Measurements from ENCODE around the gene SPOCK2. TPM values are rescaled to one million over a fixed set of nuclear protein-coding genes. Genes with fewer than 3 reads are reported as not detected.
A peak's percentile ranks its signal among the peaks of the same experiment; 100 is the strongest.

Gene SPOCK2
- total RNA-seq, 1 experiment from 2014 or later, result 4.8 TPM

- no peak for TF ChIP-seq SIN3A (IDR thresholded peaks at IDR 0.05; ENCODE audit: borderline replicate concordance, insufficient read depth, low read depth, low read length)
- TF ChIP-seq POLR2AphosphoS5 (IDR thresholded peaks at IDR 0.05; ENCODE audit: low read depth, low read length), result no peak
- TF ChIP-seq REST (IDR thresholded peaks at IDR 0.05; ENCODE audit: insufficient read depth in 1 of 2, low read depth in 2 of 2, low read length in 1 of 2), result no peak
- no peak for TF ChIP-seq TCF7L2 (IDR thresholded peaks at IDR 0.05; ENCODE audit: low read depth, low read length)
- no peak for TF ChIP-seq CTCF (IDR thresholded peaks at IDR 0.05)
- intact Hi-C loops (cut with micrococcal nuclease; ENCODE audit: unreplicated experiment) (no loop called here), in situ Hi-C loops (cut with HindIII; ENCODE audit: low pct_unique_long_range_greater_than_20kb, low sequenced_read_pairs) (no loop called here)
- Histone ChIP-seq H3K4me3 (ENCODE audit: low read depth in 2 of 2, low read length in 2 of 2) (no peak overlapping the region), H3K4me1 (ENCODE audit: control insufficient read depth, insufficient read depth, low read length) (peaks cover 31% of the 10 kb centered on the region), H3K27ac (ENCODE audit: low read length) (peak overlapping the region; percentile 48; the same call in 1 of the 2 replicates), H3K9me3 (ENCODE audit: control insufficient read depth, insufficient read depth, low read depth, low read length) (no peaks in the 10 kb centered on the region), H3K27me3 (ENCODE audit: control insufficient read depth, insufficient read depth, low read length) (no peaks in the 10 kb centered on the region), H3K36me3 (ENCODE audit: control insufficient read depth, insufficient read depth, low read length) (no peaks in the 10 kb centered on the region)
- DNase-seq (ENCODE audit: low read depth, low spot score) (no peak), ATAC-seq (no peak)
- CTCF ChIA-PET, result interaction anchor here (0.7 to 1.4 kb wide), 4 partner anchors 8 to 196 kb away, joined by 3 to 6 read pairs (median 5); no protein-coding TSS in a partner anchor
- BruUV-seq (replicated peaks), result no TSS peak
- POLR2A ChIA-PET, result interaction anchor here (0.6 to 0.8 kb wide), 2 partner anchors 217 to 589 kb away, joined by 3 to 6 read pairs; no protein-coding TSS in a partner anchor
Measured at GRCh38 chr10:72056932-72057751, 31.2 kb downstream of the SPOCK2 start.

GRCh38 chr10:72056113-72056512 lies 32.2 kb downstream of the SPOCK2 start:
- 0 out of 2 replicates have a peak overlapping the region, but pooled peaks have one; percentile 0 for H3K27ac ChIP-seq (ENCODE audit: low read length)
- DNase-seq (ENCODE audit: low read depth, low spot score) (no peak), ATAC-seq (no peak)
- H3K27me3 ChIP-seq (ENCODE audit: control insufficient read depth, insufficient read depth, low read length), result no peaks in the 10 kb centered on the region
- no peaks in the 10 kb centered on the region for H3K36me3 ChIP-seq (ENCODE audit: control insufficient read depth, insufficient read depth, low read length)
- CTCF ChIA-PET, result interaction anchor here (0.5 to 1.4 kb wide), 3 partner anchors 7 to 160 kb away, joined by 3 to 6 read pairs (median 4); no protein-coding TSS in a partner anchor
- H3K4me1 ChIP-seq (ENCODE audit: control insufficient read depth, insufficient read depth, low read length), result peaks cover 21% of the 10 kb centered on the region
- H3K4me3 ChIP-seq (ENCODE audit: low read depth in 2 of 2, low read length in 2 of 2), result no peak overlapping the region
- POLR2A ChIA-PET, result interaction anchor here (0.6 kb wide), 1 partner anchor 216 kb away, joined by 6 read pairs; no protein-coding TSS in a partner anchor
- in situ Hi-C loops (cut with HindIII; ENCODE audit: low pct_unique_long_range_greater_than_20kb, low sequenced_read_pairs), result no loop called here
- no peaks in the 10 kb centered on the region for H3K9me3 ChIP-seq (ENCODE audit: control insufficient read depth, insufficient read depth, low read depth, low read length)
- TF ChIP-seq TCF7L2 (IDR thresholded peaks at IDR 0.05; ENCODE audit: low read depth, low read length) (no peak), REST (IDR thresholded peaks at IDR 0.05; ENCODE audit: insufficient read depth in 1 of 2, low read depth in 2 of 2, low read length in 1 of 2) (no peak), CTCF (IDR thresholded peaks at IDR 0.05) (no peak)
- no TSS peak for BruUV-seq (replicated peaks)
- intact Hi-C loops (cut with micrococcal nuclease; ENCODE audit: unreplicated experiment), result no loop called here
